K562 (cell line): Measurements from ENCODE around the gene ZNF83. TPM values are rescaled to one million over a fixed set of nuclear protein-coding genes. Genes with fewer than 3 reads are reported as not detected.
A peak's percentile ranks its signal among the peaks of the same experiment; 100 is the strongest.

Experiments
- KAT8 ChIP-seq: fragments of 450-650 bp; IDR thresholded peaks from 2 replicates; pipeline ENCODE4 v1.6.1; 2016; ENCODE audit warnings: low read depth, mild to moderate bottlenecking
- MYC ChIP-seq, 2 experiments: fragments of 250-450 bp in 1 of 2; sonication (Bioruptor Pico) in 1 of 2; IDR thresholded peaks; 2 replicates each; pipeline versions ENCODE4 v1.5.1 to v1.6.1; 2012 to 2021; ENCODE audit warnings: low read depth in 2 of 2, borderline replicate concordance in 1 of 2, improper control_type of control experiment in 1 of 2, low read length in 1 of 2, mild to moderate bottlenecking in 1 of 2, moderate library complexity in 1 of 2
- RAD21 ChIP-seq, 2 experiments: fragments of 250-450 bp in 1 of 2; fragments of 450-650 bp in 1 of 2; sonication (Bioruptor Pico) in 1 of 2; formaldehyde crosslinking in 1 of 2; IDR thresholded peaks in 1 of 2; conservative IDR thresholded peaks in 1 of 2; 2 replicates each; pipeline versions ENCODE4 v1.4.0 to v1.8.0; 2020 to 2022; ENCODE audit warnings: mild to moderate bottlenecking in 2 of 2, moderate library complexity in 1 of 2
- ZNF121 ChIP-seq: sonication (generic); formaldehyde crosslinking; conservative IDR thresholded peaks from 2 replicates; pipeline ENCODE4 v1.8.0; 2022; ENCODE audit warnings: missing genetic modification reagents
- ZNF184 ChIP-seq: sonication (generic); formaldehyde crosslinking; IDR thresholded peaks from 2 replicates; pipeline ENCODE4 v1.5.0; 2020; ENCODE audit warnings: missing genetic modification reagents
- ZNF23 ChIP-seq: fragments of 250-450 bp; sonication (Bioruptor Pico); IDR thresholded peaks from 2 replicates; pipeline ENCODE4 v1.4.0; 2020; ENCODE audit warnings: mild to moderate bottlenecking
- ZNF780A ChIP-seq: fragments of 250-450 bp; sonication (Bioruptor Pico); IDR thresholded peaks from 2 replicates; pipeline ENCODE4 v1.5.0; 2021; ENCODE audit warnings: mild to moderate bottlenecking
- polyA plus RNA-seq, 8 experiments: library from polyadenylated mRNA; depleted of rRNA in 4 of 8; stranded (reverse) in 5 of 8; unstranded in 3 of 8; fragments of >200 nt; fragmentation: Nextera tagmentation in 2 of 8; fragmentation: Illumina TruSeq in 1 of 8; extraction: Ambion mirVana in 2 of 8; extraction: Trizol in 1 of 8; gene quantifications; 2 replicates each; pipeline versions ENCODE4 v1.2.1 to v1.2.3, GENCODE V29; 2011 to 2014; ENCODE audit warnings: inconsistent platforms in 1 of 8, missing spikeins in 1 of 8
- total RNA-seq, 7 experiments: library from RNA; depleted of rRNA in 6 of 7; stranded (reverse); fragments of >200 nt in 6 of 7; fragmentation: Illumina TruSeq in 2 of 7; extraction: Trizol in 2 of 7; gene quantifications; 2 replicates each; pipeline versions ENCODE4 v1.2.1 to v1.2.3, GENCODE V29; 2011 to 2021; ENCODE audit warnings: low replicate concordance in 1 of 7
- TF ChIP-seq, protein P1 (sequence below): fragments of 450-650 bp; IDR thresholded peaks from 2 replicates; pipeline ENCODE4 v1.6.1; 2018; ENCODE audit not compliant: partially characterized antibody
- TF ChIP-seq, protein P2 (sequence below): sonication (generic); formaldehyde crosslinking; IDR thresholded peaks from 2 replicates; pipeline ENCODE4 v1.5.0; 2020; ENCODE audit warnings: missing genetic modification reagents
- TF ChIP-seq, protein P3 (sequence below): fragments of 250-450 bp; sonication (Bioruptor Pico); IDR thresholded peaks from 2 replicates; pipeline ENCODE4 v1.4.0; 2020; ENCODE audit warnings: borderline replicate concordance
- TF ChIP-seq, protein P4 (sequence below), 2 experiments: fragments of 450-650 bp; IDR thresholded peaks; 2 replicates each; pipeline ENCODE4 v1.6.1; 2018; ENCODE audit warnings: mild to moderate bottlenecking in 2 of 2, low read depth in 1 of 2; ENCODE audit not compliant: partially characterized antibody in 2 of 2

The ZNF83 gene
- total and polyA plus RNA-seq, 9 of the 15 experiments (the other 6 are each of a cell fraction or from before 2014, with no cell fraction given): 18.6 to 74.3 (median 51.9) TPM

DNA sequence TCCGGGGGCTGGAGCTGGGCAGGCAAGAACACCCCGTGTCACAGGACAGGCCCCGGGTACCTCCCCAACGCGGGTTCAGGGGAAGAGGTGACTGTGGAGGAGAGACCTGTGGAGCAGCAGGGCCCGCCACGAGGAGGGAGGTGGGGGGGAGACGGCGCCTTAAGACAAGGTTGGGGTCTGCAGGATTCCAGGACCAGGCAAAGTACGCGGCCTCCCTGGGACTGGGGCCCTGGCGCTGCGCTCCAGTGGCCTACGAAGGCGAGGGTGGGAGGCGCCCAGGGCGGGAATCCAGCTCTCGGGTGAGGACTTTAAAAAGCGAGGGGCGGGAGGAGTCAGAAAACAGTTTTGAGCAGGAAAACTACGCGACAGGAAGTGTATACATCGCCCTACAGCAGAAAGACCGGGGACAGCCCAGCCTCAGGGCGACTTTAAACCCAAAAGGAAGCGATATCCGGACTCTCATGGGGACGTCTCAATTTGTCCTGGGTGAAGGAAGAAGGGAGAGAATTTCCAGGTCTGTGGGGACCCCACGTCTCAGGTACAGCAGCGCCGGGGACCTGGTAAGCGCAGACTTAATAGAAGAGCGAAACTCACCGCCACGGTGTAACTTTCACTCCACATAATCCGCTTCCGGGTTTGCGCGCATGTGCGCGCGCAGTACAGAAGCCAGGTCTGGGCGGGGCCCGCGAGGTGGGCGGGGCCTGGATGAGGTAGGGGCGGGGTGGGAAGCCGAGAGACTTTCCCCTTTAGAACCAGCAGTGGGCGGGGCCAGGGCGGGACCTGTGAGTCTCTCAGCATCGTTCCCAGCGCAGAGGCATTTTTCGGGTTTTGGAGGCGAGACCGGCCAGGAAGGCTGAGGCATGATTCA, at the start of gene ZNF83 (continued):
- peak; percentile 77 for TF ChIP-seq MYC (IDR thresholded peaks at IDR 0.05; ENCODE audit: low read depth, low read length)
- no peak for TF ChIP-seq MYC (CRISPR knock-in tag; IDR thresholded peaks at IDR 0.05; ENCODE audit: borderline replicate concordance, low read depth)
- TF ChIP-seq ZNF780A (CRISPR knock-in tag): no peak
- TF ChIP-seq, protein P1, sequence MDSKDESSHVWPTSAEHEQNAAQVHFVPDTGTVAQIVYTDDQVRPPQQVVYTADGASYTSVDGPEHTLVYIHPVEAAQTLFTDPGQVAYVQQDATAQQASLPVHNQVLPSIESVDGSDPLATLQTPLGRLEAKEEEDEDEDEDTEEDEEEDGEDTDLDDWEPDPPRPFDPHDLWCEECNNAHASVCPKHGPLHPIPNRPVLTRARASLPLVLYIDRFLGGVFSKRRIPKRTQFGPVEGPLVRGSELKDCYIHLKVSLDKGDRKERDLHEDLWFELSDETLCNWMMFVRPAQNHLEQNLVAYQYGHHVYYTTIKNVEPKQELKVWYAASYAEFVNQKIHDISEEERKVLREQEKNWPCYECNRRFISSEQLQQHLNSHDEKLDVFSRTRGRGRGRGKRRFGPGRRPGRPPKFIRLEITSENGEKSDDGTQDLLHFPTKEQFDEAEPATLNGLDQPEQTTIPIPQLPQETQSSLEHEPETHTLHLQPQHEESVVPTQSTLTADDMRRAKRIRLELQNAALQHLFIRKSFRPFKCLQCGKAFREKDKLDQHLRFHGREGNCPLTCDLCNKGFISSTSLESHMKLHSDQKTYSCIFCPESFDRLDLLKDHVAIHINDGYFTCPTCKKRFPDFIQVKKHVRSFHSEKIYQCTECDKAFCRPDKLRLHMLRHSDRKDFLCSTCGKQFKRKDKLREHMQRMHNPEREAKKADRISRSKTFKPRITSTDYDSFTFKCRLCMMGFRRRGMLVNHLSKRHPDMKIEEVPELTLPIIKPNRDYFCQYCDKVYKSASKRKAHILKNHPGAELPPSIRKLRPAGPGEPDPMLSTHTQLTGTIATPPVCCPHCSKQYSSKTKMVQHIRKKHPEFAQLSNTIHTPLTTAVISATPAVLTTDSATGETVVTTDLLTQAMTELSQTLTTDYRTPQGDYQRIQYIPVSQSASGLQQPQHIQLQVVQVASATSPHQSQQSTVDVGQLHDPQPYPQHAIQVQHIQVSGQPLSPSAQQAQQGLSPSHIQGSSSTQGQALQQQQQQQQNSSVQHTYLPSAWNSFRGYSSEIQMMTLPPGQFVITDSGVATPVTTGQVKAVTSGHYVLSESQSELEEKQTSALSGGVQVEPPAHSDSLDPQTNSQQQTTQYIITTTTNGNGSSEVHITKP: no peak
- no peak for TF ChIP-seq ZNF121 (CRISPR knock-in tag)
- TF ChIP-seq ZNF23 (CRISPR knock-in tag): no peak
- peak; percentile 49; the same call in 1 of the 2 replicates for TF ChIP-seq KAT8
- TF ChIP-seq, protein P2, sequence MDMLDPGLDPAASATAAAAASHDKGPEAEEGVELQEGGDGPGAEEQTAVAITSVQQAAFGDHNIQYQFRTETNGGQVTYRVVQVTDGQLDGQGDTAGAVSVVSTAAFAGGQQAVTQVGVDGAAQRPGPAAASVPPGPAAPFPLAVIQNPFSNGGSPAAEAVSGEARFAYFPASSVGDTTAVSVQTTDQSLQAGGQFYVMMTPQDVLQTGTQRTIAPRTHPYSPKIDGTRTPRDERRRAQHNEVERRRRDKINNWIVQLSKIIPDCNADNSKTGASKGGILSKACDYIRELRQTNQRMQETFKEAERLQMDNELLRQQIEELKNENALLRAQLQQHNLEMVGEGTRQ (CRISPR knock-in tag): no peak
- TF ChIP-seq RAD21 (CRISPR knock-in tag; conservative IDR thresholded peaks at IDR 0.05 in 1 of 2, IDR thresholded peaks at IDR 0.05 in 1 of 2): no peak
- TF ChIP-seq, protein P3, sequence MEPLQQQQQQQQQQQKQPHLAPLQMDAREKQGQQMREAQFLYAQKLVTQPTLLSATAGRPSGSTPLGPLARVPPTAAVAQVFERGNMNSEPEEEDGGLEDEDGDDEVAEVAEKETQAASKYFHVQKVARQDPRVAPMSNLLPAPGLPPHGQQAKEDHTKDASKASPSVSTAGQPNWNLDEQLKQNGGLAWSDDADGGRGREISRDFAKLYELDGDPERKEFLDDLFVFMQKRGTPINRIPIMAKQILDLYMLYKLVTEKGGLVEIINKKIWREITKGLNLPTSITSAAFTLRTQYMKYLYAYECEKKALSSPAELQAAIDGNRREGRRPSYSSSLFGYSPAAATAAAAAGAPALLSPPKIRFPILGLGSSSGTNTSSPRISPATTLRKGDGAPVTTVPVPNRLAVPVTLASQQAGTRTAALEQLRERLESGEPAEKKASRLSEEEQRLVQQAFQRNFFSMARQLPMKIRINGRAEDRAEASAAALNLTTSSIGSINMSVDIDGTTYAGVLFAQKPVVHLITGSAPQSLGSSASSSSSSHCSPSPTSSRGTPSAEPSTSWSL (CRISPR knock-in tag): no peak
- no peak for TF ChIP-seq ZNF184
- TF ChIP-seq, protein P4, sequence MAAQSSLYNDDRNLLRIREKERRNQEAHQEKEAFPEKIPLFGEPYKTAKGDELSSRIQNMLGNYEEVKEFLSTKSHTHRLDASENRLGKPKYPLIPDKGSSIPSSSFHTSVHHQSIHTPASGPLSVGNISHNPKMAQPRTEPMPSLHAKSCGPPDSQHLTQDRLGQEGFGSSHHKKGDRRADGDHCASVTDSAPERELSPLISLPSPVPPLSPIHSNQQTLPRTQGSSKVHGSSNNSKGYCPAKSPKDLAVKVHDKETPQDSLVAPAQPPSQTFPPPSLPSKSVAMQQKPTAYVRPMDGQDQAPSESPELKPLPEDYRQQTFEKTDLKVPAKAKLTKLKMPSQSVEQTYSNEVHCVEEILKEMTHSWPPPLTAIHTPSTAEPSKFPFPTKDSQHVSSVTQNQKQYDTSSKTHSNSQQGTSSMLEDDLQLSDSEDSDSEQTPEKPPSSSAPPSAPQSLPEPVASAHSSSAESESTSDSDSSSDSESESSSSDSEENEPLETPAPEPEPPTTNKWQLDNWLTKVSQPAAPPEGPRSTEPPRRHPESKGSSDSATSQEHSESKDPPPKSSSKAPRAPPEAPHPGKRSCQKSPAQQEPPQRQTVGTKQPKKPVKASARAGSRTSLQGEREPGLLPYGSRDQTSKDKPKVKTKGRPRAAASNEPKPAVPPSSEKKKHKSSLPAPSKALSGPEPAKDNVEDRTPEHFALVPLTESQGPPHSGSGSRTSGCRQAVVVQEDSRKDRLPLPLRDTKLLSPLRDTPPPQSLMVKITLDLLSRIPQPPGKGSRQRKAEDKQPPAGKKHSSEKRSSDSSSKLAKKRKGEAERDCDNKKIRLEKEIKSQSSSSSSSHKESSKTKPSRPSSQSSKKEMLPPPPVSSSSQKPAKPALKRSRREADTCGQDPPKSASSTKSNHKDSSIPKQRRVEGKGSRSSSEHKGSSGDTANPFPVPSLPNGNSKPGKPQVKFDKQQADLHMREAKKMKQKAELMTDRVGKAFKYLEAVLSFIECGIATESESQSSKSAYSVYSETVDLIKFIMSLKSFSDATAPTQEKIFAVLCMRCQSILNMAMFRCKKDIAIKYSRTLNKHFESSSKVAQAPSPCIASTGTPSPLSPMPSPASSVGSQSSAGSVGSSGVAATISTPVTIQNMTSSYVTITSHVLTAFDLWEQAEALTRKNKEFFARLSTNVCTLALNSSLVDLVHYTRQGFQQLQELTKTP (IDR thresholded peaks at IDR 0.05; ENCODE audit: low read depth in 1 of 2, partially characterized antibody in 2 of 2): no peak
